ENCODE results near the gene IL31RA.
"Not testable (repeated sequence)": the region's sequence is repeated elsewhere in the genome, so short reads cannot be mapped to it uniquely, and the experiment has no call there.

IL31RA gene

DNA sequence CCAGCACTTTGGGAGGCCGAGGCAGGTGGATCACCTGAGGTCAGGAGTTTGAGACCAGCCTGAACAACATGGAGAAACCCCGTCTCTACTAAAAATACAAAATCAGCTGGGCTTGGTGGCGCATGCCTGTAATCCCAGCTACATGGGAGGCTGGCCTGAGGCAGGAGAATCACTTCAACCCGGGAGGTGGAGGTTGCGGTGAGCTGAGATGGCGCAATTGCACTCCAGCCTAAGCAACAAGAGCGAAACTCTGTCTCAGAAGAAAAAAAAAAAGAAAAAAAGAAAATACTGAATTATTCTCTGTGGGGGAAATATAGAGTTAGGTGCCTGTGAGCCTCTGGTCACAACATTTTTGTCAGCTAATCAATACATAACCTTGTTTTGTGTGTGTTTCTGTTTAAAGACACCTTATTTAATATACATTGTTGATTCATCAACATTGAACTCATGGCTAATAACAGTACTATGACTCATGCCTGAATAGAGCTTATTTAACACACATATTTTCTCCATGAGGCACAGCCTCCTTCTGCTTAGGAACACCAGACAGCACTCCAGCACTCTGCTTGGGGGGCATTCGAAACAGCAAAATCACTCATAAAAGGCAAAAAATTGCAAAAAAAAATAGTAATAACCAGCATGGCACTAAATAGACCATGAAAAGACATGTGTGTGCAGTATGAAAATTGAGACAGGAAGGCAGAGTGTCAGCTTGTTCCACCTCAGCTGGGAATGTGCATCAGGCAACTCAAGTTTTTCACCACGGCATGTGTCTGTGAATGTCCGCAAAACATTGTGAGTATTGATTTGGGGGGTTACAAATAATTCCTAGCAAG is at the start of gene IL31RA:
Gene IL31RA (plus strand): TSS at position 519 of the 836 bp plus-strand sequence. CDS start 214 bp downstream, at position 733.
- DNase-seq: no peak

DNA sequence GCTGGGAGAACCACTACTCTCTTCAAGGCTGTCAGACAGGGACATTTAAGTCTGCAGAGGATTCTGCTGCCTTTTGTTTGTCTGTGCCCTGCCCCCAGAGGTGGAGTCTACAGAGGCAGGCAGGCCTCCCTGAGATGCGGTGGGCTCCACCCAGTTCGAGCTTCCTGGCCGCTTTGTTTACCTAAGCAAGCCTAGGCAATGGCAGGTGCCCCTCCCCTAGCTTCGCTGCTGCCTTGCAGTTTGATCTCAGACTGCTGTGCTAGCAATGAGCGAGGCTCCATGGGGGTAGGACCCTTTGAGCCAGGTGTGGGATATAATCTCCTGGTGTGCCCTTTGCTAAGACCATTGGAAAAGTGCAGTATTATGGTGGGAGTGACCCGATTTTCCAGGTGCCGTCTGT is 42.3 kb upstream of the IL31RA start:
- not testable (repeated sequence) for DNase-seq

DNA sequence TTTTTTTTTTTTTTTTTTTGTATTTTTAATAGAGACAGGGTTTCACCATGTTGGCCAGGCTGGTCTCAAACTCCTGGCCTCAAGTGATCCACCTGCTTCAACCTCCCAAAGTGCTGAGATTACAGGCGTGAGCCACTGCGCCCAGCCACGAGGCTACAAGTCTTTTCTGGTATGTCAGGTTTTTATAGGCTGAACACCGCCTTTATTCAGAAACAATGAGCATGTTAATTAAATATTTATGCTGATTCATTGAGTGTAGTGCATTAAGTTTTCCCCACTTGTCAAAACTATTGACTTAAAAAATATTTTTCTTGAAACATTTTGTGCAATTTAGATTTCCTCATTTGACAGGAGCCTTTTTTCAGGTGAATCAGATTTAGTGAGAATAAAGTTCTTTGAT is 35.2 kb upstream of the IL31RA start:
- DNase-seq: not testable (repeated sequence)

DNA sequence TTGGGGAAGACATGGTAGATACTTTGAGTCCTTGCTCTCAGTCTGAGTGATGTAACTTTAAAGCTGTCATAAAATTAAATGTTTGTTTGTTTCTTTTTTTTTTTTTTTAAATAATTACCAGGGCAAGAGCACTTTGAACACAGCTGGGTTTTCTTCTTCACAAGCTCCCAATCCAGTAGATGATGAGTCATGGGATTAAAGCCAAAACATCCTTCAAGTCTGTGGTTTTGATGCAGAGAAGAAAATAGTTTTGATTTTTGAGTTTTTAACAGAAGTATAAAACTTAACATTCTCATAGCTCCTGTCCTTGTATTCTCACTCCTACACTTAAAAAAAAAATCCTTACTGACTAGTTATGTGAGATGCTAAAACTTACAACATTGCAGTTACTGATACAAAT is 34.8 kb upstream of the IL31RA start:
- DNase-seq: no peak

DNA sequence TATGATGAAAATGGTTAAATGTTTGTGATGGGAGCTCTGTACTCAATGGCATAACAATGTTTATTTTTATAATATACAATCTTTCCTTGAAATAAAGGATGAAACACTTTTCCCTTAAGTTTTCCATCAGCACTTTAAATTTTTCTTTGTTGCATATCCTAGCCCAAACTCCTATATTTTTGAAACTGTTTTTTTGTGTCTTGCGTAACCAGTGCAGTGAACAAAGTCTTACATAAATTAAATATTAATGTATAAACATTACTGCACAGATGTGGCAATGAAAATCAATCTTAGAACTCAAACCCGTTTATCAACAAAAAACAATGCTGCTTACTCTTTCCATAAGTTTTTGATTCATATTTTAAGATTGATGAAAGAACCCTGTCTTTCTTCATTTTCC is 34.1 kb upstream of the IL31RA start:
- no peak for DNase-seq

DNA sequence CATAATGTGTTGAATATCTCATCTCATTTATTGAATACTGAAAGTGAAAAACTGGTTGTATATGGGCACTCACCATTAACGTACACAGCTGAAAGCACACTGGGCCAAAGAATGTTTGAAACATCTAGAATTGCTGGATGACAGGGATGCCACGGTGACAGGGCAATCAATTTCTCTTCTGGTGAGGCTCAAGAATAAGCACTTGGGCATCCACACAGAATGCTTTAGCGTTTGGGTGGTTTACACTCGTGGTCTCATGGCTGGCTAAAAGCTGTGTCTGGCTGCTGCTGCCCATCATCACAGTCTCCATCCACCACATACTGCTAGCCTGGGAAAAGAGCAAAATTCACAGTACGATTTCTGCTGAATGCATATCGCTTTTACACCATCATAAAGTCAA is 30.7 kb upstream of the IL31RA start:
- DNase-seq: no peak

DNA sequence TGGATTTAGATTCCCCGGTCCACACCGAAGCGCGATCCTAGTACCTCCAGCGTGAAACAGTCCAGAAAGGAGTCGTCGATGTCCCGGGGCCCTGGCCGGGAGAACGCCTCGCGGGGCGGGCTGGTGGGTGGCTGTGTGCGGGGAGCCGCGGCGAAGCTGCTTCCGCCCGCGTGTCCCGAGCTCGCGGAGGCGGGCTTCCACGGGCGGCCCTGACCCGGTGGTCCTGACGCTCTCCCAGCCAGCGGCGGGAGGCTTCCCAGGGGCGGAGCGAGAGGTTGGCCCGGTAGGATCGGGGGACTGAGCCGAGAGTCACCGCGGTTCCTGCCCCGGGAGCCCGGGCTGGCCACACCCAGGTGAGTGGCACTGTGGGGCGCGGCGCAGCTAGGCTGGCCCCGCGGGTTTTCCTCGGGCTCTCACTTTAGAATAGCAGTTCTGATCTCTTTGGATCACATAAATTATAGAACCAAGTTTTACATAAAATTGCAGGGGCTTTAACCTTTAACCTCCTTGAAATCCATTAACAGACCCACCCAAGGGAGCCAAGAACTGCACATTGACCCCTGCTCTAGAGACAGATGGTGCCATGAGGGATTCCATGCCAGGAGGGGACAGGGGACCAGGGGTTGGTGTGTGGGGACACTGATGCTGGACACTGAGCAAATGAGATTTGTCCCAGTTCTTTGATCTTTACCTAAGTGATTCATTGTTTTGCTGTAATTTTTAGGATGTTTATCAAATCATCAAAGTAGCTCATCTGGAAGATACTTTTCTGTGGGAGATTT is 29.2 kb upstream of the IL31RA start:
- DNase-seq: no peak

DNA sequence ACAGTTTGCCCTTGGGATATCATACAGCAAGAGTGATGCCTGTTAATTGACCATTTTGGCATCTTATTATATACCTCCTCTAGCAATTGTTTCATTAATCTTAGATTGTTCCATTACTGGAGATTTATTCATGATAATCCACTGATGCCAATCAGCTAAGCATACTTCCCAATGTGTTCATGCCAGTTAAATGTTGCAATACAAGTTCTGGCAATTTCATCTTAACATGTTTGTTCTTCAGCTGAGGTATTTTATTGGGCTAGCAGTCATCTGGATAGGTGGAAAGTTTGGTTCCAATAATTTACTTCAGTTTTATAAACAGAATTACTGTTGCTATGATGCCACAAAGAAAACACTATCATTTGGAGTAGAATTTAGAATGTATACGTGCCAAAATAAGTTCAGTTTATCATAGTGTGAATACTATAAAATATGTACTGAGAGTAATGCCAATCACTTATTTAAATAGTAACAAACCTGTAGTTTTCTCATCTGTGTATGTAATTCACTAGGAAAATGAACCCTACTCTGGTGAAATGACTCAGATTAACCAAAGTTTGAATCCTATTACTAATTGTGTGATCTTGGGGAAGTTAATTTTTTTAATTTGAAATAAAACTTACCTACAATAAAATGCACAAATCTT is 27.9 kb upstream of the IL31RA start:
- DNase-seq: no peak

DNA sequence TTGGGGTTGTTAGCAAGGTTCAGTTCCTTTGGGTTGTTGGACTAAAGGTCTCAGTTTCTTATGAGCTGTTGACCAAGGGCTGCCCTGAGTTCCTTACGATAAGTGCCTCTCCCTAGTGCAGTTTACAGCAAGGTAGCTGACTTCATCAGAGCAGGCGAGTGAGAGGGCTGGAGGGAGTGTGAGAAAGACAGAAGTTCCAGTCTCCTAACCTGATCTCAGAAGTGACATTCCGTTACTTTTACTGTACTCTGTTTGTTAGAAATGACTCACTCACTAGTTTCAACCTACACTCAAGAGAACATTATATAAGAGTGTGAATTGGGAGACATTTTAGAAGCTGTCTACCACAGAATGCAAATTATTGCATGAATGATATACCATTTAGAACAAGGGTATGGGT is 21.2 kb upstream of the IL31RA start:
- DNase-seq: no peak

DNA sequence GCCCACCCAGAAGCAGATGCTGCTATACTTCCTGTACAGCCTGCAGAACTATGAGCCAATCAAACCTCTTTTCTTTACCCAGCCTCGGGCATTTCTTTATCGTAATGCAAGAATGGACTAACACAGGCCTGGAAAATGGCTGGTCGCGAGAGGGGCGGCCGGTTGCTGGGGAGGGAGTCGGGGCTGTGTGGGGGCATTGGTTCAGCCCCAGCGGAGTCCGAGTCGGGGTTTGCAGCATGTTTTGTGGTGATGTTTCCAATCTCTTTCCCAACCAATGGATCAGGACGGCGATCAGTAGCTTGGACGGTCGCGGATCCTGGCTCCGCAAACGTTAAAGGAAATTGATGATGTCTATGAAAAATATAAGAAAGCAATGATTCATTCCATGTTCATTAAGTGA is 18.7 kb upstream of the IL31RA start:
- DNase-seq: no peak

DNA sequence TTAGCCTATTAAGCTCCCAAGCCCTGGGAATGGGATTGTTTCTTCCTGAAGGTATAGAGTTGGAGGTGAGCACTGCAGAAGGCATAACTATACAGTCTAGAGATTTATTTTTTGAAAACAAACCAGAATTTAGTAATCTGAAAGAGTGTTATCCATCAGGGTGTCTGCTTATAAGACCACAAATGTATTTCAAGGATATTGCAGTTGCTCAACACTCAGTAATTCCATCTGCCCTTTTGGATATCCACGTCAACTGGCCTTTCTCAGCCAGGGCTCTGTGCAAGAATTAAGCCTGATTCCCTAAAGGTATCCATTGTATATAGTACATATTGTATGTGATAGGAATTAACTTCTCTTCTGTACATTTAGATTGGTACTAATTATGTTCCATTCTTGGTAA is 15.0 kb upstream of the IL31RA start:
- no peak for DNase-seq

DNA sequence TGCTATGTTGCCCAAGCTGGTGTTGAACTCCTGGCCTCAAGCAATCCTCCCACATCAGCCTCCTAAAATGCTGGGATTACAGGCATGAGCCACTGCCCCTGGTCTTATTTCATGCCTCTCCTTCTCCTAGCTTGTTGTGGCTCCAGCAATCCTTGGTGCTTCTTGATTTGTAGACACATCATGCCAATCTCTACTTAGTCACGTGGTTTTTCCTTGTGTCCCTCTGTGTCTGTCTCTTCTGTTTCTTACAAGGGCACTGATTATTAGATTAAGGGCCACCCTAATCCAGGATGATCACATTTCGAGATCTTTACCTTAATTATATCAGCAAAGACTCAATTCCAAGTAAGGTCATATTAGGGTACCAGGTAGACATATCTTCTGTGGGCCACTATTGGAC is 9.2 kb upstream of the IL31RA start:
- no peak for DNase-seq

DNA sequence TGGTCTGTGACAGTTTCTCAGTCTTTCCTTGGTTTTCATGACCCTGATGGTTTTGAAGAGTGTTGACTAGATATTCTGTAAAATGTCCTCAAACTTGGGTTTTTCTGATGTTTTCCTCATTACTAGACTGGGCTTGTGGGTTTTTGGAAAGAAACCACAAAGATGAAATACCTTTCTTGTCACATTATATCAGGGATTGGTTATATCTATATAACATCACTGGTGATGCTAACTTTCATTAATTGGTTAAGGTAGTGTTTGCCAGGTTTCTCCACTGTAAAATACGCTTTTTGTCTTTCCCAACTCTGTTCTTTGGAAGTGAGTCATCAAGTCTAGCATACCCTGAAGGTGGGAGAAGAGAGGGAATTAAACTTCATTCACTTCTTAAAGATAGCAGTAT is 3.3 kb upstream of the IL31RA start:
- no peak for DNase-seq

DNA sequence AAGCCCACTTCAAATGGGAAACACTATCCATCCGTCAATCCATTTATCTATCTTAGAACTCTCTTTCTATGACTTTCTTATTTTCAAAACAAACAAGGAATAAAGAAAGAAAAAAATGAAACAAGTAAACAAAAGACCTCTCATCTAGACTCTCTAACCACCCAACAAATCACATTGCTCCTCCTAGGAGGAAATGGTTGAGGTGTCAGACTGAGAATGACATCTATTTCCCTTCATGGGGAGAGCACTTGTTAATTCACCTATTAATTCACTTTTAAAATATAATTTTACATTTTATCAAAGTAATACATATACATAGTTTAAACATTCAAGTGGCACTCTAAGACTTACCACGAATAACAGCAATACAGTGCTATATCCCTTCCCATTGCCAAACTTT is 2.4 kb upstream of the IL31RA start:
- no peak for DNase-seq

DNA sequence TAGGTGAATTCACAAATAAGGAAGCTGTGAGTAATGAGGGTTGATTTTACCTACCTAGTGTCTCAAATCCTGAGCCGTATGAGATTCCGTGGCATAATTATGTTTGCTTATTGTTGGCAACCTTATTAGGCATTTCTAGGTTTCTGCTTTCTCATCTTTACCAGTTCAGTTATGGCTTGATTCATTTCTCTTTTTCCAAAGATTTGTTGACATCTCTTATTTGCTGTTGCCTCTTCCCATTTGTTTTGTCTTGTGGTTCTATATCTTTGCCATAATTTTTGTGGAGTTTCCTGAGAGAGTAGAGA is 470 bp downstream of the IL31RA start:
- DNase-seq: no peak

DNA sequence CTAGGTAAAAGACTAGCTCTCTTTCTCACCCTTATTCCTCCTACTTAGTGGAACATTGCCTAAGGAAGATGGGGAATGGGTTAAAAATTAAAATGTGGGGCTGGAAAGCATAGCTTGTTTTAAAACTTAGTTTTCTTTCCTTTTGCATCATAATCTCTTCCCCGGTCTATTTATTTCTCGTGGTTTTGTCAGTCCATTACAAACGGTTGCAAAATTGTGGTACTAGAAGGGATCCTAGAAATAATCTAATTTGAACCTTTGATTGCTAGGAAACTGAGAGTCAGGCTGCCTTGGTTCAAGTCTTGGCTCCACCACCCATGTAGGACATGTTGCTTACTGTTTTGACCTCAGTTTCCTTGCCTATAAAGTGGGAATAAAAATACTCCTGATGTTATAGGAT is 1.3 kb downstream of the IL31RA start:
- no peak for DNase-seq

DNA sequence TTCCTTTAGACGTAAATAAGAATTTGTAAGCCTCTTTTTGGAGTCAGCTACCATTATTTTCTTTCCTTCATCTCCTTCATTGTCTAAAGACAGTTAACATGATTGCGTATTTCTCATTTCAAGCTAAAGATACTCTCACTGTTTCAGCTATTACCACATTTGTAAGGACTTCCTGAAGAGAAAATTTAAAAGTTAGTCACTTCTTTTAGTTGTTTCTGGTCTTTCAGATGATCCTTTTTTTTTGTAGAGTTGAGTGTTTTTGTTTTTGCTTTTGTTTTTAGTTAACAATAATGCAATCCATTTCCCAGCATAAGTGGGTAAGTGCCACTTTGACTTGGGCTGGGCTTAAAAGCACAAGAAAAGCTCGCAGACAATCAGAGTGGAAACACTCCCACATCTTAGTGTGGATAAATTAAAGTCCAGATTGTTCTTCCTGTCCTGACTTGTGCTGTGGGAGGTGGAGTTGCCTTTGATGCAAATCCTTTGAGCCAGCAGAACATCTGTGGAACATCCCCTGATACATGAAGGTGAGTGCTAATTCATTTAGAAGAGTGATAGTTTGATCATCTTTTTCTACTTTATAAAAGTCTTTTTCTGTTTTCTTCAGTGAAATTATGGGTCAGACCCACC is 2.0 kb downstream of the IL31RA start:
- DNase-seq: no peak

DNA sequence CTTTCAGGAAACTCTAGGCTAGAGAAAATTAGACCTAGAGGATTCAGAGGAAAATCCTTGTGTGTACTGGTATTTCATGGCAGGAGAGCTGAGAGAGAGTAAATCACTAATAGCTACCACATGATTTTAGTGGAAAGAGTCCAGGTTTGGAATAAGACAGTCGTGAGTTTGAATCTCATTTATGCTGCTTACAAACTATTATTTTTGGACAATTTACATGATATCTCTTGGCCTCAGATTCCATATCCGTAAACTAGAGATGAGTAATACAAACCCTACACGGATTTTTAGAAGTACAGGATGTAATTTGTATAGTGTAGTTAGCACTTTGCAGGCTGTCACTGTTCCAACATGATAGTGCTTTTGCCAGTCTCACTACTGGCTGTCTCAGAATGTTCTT is 2.7 kb downstream of the IL31RA start:
- no peak for DNase-seq

DNA sequence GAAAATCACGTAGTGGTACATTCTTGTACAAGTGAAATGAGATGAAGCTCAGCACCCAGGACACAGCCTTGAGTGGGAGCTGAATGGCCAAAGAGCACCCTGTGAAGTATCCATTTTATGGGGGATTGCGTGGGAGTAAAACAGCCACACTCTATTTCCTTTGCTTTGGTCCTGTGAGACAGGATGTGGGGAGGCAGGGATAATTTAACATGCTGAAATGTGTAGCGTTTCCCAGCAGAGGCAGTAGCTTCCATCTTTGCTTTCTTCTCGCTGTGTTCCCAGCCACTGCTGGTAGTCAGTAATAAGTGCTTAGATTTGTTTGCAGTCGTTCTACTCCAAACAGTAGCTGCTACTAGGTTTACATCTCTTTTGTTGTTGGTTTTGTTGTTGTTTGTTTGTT is 4.4 kb downstream of the IL31RA start:
- no peak for DNase-seq

DNA sequence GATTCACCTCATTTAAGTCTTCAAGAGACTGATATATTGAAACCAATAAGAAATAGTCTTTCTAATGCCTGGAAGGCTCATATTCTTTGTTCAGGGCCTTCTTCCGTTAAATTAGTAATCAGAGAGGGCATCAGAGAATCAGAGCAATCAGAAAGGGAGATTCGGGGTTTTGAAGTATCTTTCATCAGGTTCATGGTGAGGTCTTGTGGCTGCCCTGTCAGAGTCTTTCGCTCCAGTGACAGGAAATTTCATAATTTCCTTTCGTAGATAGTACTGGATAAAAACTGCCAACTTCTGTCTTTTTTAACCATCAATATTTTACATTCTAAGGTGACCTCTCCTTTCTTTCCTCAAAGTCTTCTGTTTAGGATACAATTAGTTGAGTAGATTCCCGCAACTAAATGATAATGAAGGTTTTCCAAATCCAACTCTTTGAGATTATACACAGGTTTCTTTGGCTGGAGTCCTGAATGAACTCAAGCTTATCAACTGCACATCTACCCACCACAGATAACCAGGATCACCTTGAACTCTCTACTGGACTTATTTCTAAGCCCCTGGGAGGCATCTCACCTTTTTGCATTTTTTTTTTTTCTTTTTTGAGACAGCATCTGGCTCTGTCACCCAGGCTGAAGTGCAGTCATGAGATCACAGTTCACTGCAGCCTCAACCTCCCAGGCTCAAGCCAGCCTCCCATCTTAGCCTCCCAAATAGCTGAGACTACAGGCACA is 5.5 kb downstream of the IL31RA start:
- no peak for DNase-seq

DNA sequence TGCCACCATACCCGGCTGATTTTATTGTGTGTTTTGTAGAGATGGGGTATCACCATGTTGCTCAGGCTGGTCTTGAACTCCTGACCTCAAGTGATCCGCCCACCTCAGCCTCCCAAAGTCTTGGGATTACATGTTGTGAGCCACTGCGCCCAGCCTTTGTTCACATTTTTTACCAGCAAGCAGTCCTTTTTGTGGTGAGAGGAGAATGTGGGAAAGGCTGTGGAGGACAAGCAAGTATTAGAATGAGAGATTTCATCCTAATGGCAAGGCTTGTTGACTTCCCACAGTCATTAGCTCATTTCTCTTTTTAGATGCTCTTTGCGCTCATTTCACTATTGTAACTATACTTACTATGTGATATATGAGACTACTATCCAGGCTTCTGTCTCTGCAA is 6.1 kb downstream of the IL31RA start:
- no peak for DNase-seq

DNA sequence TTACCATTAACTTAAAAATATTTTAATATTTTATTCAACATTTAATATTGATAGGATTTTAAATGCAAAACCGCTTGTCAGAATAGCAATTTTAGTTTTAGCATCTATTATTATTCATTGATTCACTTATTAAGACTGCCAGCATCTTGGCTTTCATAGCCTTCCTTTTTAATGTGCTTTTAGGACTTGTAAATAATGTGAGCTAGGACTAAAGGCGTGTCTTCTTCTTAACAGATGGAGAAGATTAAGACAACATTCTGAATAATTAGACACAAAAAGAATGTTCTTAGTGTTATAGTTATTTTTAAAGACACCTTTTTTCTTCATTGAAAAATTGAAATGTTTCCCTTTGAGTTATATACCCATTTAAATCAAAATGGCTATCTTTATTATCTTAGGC is 6.9 kb downstream of the IL31RA start:
- DNase-seq: no peak

DNA sequence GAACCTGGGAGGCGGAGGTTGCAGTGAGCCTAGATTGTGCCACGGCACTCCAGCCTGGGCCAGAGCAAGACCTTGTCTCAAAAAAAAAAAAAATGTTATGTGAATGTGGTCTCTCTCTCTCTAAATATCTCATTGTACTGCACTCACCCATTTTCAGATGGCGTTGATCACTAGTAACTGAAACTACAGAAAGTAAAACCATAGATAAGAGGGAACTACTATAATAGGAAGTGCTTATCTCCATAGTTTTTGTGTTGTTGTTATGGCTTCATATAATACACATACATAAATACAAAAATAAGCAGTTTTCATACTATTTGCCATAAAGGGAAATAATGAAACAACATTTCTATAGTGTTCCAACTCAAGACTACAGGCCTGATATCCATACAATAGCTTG is 9.1 kb downstream of the IL31RA start:
- DNase-seq: no peak
